Activated CD4-positive, alpha-beta T cell treated with anti-CD3 and anti-CD28 coated beads, Interleukin-2, amount 10 ng/mL, durations not matched to agents 7 days and 5 days (primary cell): ENCODE data around the gene CLDN10. TPM values are rescaled to one million over a fixed set of nuclear protein-coding genes. Genes with fewer than 3 reads are reported as not detected.

Experiments
- CTCF ChIA-PET: fragments of 350-600 bp; sonication (Branson Sonifier 250); formaldehyde crosslinking; loops from one replicate; lab custom pipeline; 2021; ENCODE audit warnings: antibody characterized with exemption; lab: Charles Lee
- POLR2A ChIA-PET: fragments of 350-600 bp; sonication (Branson Sonifier 250); formaldehyde crosslinking; loops from one replicate; lab custom pipeline; 2021; ENCODE audit warnings: antibody characterized with exemption; lab: Charles Lee
- DNase-seq: peaks from one replicate; pipeline ENCODE4 v3.0.0-alpha.2; 2020
- H3K27ac Mint-ChIP-seq: one replicate; pipeline ENCODE4 v1.8.0; 2021; ENCODE audit warnings: mild to moderate bottlenecking, moderate library complexity, mixed read lengths
- H3K27me3 Mint-ChIP-seq: one replicate; pipeline ENCODE4 v1.8.0; 2021; ENCODE audit warnings: mixed read lengths
- H3K36me3 Mint-ChIP-seq: one replicate; pipeline ENCODE4 v1.8.0; 2021; ENCODE audit warnings: low read depth, mixed read lengths
- H3K4me1 Mint-ChIP-seq: one replicate; pipeline ENCODE4 v1.8.0; 2021; ENCODE audit warnings: mixed read lengths
- H3K4me3 Mint-ChIP-seq: one replicate; pipeline ENCODE4 v1.8.0; 2021; ENCODE audit warnings: mild to moderate bottlenecking, moderate library complexity, mixed read lengths
- H3K9me3 Mint-ChIP-seq: one replicate; pipeline ENCODE4 v1.8.0; 2021; ENCODE audit warnings: mixed read lengths
- total RNA-seq, 2 experiments: library from RNA; stranded (reverse); gene quantifications; one replicate each; pipeline ENCODE4 v1.2.3, GENCODE V29; 2021

The CLDN10 gene
- total RNA-seq, 2 experiments from 2014 or later, result not detected

DNA sequence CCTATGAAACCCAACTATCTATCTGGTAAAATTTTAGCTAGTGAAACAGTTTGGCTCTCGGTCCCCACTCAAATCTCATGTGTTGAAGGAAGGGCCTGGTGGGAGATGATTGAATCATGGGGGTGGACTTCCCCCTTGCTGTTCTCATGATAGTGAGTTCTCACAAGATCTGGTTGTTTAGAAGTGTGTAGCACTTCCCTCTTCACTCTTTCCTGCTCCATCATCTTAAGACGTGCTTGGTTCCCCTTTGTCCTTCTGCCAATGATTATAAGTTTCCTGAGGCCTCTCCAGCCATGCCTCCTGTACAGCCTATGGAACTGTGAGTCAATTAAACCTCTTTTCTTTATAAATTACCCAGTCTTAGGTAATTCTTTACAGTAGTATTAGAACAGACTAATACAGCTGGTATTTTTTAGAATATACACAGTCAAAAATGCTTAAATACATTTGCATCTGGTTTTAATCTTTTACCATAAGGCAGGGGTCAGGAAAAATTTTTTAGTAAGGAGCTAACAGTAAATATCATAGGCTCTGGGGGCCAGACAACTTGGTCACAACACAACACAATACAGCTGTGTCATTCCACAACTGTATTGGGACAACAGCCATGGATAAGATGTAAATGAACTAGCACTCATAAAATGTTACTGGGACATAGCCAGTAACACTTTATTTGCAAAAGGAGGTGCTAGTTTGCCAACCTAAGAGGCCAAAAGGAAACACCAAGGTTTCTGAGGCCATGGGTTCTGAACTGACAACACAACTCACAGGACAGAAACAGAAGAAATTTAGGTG is 67.7 kb downstream of the CLDN10 start:
- ChIA-PET CTCF (interaction anchor here (0.5 to 1.2 kb wide), 2 partner anchors 214 to 678 kb away, joined by 4 read pairs; no protein-coding TSS in a partner anchor), POLR2A (no interaction called here)
- Mint-ChIP-seq H3K27me3 (peaks cover 9% of the 10 kb centered on the region), H3K27ac (no peak overlapping the region), H3K4me1 (no peaks in the 10 kb centered on the region), H3K36me3 (no peaks in the 10 kb centered on the region), H3K4me3 (no peak overlapping the region), H3K9me3 (no peaks in the 10 kb centered on the region)
- DNase-seq, result no peak

GRCh38 chr13:95620825-95621498 is 68.4 kb downstream of the CLDN10 start:
- CTCF ChIA-PET, result interaction anchor here (1.2 kb wide), 2 partner anchors 213 kb away, joined by 4 to 7 read pairs; no protein-coding TSS in a partner anchor
- Mint-ChIP-seq H3K27ac (no peak overlapping the region), H3K9me3 (no peaks in the 10 kb centered on the region), H3K4me3 (no peak overlapping the region), H3K4me1 (no peaks in the 10 kb centered on the region), H3K36me3 (no peaks in the 10 kb centered on the region), H3K27me3 (peaks cover 13% of the 10 kb centered on the region)
- POLR2A ChIA-PET, result interaction anchor here (0.6 kb wide), 1 partner anchor 366 kb away, joined by 5 read pairs; no protein-coding TSS in a partner anchor
- DNase-seq, result no peak

DNA sequence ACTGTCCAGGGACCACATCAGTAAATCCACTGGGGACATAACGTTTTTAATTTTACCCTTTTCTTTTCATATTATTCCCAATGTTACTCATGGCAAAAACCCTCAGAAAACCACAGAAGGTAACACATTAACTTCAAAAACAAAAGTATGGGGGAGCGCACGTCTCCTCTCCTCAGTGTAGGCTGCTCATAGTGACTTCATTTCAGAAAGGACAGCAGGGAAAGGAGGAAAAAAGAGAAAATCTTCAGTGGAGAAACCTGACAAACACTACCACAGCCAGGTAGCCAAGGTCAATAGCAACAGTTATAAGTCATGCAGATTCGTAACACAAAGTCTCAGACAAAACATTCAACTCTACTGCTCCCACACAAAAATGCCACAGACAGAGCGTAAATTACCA is 70.6 kb downstream of the CLDN10 start:
- Mint-ChIP-seq H3K27me3 (peaks cover 15% of the 10 kb centered on the region), H3K4me1 (no peaks in the 10 kb centered on the region), H3K4me3 (no peak overlapping the region), H3K36me3 (no peaks in the 10 kb centered on the region), H3K27ac (no peak overlapping the region), H3K9me3 (no peaks in the 10 kb centered on the region)
- DNase-seq, result no peak
- ChIA-PET CTCF (no interaction called here), POLR2A (no interaction called here)

DNA sequence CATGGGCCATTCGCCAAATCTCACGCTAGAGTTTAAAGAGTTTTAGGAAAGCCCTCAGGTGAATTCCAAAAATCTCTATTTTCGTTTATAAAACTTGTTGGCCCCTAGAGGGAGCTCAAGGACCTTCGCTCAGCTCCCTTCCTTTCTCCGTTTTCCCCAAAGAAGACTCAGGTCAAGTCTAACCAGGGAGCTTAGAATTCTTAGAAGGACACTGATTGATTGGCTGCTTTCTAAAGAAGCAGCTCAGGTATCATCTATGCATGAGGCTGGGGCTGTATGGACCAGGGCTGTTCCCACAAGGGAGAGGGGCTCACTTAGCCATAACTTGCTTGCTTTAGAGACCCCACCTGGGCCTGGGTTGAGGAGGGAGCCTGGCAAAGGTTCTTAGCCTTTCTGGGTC is 71.5 kb downstream of the CLDN10 start:
- peak; percentile 35 for DNase-seq
- H3K4me1 Mint-ChIP-seq, result no peaks in the 10 kb centered on the region
- POLR2A ChIA-PET, result no interaction called here

GRCh38 chr13:95626768-95627167 is 74.2 kb downstream of the CLDN10 start:
- ChIA-PET POLR2A (no interaction called here), CTCF (no interaction called here)
- no peak for DNase-seq
- no peaks in the 10 kb centered on the region for H3K9me3 Mint-ChIP-seq
- H3K4me1 Mint-ChIP-seq, result no peaks in the 10 kb centered on the region
- no peak overlapping the region for H3K27ac Mint-ChIP-seq
- H3K4me3 Mint-ChIP-seq, result no peak overlapping the region
- H3K36me3 Mint-ChIP-seq, result no peaks in the 10 kb centered on the region
- peaks cover 18% of the 10 kb centered on the region for H3K27me3 Mint-ChIP-seq

More for the DNA sequence above, 71.5 kb downstream of the CLDN10 start:
- CTCF ChIA-PET, result interaction anchor here (0.7 to 1.8 kb wide), 2 partner anchors 17 to 210 kb away, joined by 3 to 6 read pairs; no protein-coding TSS in a partner anchor
- Mint-ChIP-seq H3K27me3 (peaks cover 18% of the 10 kb centered on the region), H3K4me3 (no peak overlapping the region), H3K9me3 (no peaks in the 10 kb centered on the region), H3K36me3 (no peaks in the 10 kb centered on the region), H3K27ac (no peak overlapping the region)

- H3K27me3 Mint-ChIP-seq, result peaks cover 20% of the 10 kb centered on the region
- no peak overlapping the region for H3K4me3 Mint-ChIP-seq
- H3K27ac Mint-ChIP-seq, result no peak overlapping the region
- POLR2A ChIA-PET, result no interaction called here
- no peaks in the 10 kb centered on the region for H3K9me3 Mint-ChIP-seq
- no peaks in the 10 kb centered on the region for H3K36me3 Mint-ChIP-seq
- no peak for DNase-seq
- no peaks in the 10 kb centered on the region for H3K4me1 Mint-ChIP-seq
- CTCF ChIA-PET, result no interaction called here
These were observed 75.1 kb downstream of the CLDN10 start for GRCh38 chr13:95627590-95627989.

DNA sequence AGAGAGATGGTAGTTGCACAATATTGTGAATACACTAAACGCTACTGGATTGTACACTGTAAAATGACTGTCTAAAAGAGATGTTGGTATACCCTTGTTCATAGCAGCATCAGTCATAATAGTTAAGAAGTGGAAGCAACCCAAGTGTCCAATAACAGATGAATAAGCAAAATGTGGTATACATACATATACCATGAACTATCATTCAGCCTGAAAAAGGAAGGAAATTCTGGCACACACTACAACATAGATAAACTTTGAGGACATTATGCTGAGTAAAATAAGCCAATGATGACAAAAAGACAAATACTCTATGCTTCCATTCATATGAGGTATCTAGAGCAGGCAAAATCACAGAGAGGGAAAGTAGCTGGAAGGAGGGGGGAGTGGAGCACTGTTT is 76.0 kb downstream of the CLDN10 start:
- Mint-ChIP-seq H3K36me3 (no peaks in the 10 kb centered on the region), H3K9me3 (no peaks in the 10 kb centered on the region), H3K4me1 (no peaks in the 10 kb centered on the region), H3K4me3 (no peak overlapping the region), H3K27ac (no peak overlapping the region), H3K27me3 (peaks cover 22% of the 10 kb centered on the region)
- no peak for DNase-seq
- ChIA-PET POLR2A (no interaction called here), CTCF (no interaction called here)

DNA sequence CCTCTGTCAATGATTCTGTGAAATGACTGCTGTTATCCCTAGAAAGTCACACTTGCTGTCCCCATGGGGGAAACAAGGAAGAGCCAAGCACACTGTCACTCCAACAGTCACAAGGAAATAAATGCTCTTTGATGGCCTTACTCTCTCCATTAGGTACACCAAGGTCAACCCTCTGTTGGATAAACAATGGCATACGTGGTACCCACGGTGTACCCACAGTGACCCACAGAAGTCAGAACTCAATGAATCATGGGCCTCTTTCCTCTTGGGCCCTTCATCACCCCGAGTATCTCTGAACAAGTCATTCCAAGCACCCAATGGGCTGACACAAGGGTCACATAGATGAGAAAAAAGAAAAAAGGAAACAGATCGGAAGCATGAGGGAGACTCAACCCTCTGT is 76.6 kb downstream of the CLDN10 start:
- Mint-ChIP-seq H3K4me3 (no peak overlapping the region), H3K4me1 (no peaks in the 10 kb centered on the region), H3K27ac (no peak overlapping the region), H3K27me3 (peaks cover 23% of the 10 kb centered on the region), H3K36me3 (no peaks in the 10 kb centered on the region), H3K9me3 (no peaks in the 10 kb centered on the region)
- no peak for DNase-seq
- POLR2A ChIA-PET, result no interaction called here
- CTCF ChIA-PET, result no interaction called here

Other genes starting within 250 kb of the CLDN10 start
- under 1 TPM; 0.05 to 0.15 TPM for gene DZIP1, start 92.0 kb downstream of the CLDN10 start, total RNA-seq
- 10 to 100 TPM; 20.3 to 21.6 TPM for gene DNAJC3, start 124.4 kb downstream of the CLDN10 start, total RNA-seq